Endometrial microvascular endothelial cells (primary cell): ENCODE data around the gene SCP2D1. TPM values are rescaled to one million over a fixed set of nuclear protein-coding genes. Genes with fewer than 3 reads are reported as not detected.

Experiments used
- in situ Hi-C: cut with HindIII; loops from 2 replicates; pipeline ENCODE4 v1.10.0; 2017; ENCODE audit warnings: low sequenced_read_pairs, low pct_unique_long_range_greater_than_20kb; ENCODE audit errors: inconsistent ontology term
- total RNA-seq: library from RNA; depleted of rRNA; stranded (reverse); fragments of >200 nt; gene quantifications from one replicate; pipeline ENCODE4 v1.2.3, GENCODE V29; 2015; ENCODE audit errors: inconsistent ontology term

SCP2D1 gene
- total RNA-seq, 1 donor from 2014 or later, result not detected

- in situ Hi-C loops, result no loop called here
Observed at GRCh38 chr20:18855882-18856281, 42.3 kb downstream of the SCP2D1 start.

- in situ Hi-C loops, result no loop called here
Observed at GRCh38 chr20:18856873-18857272, 43.3 kb downstream of the SCP2D1 start.

- in situ Hi-C loops, result no loop called here
Observed at GRCh38 chr20:18857640-18858039, 44.1 kb downstream of the SCP2D1 start.

GRCh38 chr20:18858816-18859215 is 45.2 kb downstream of the SCP2D1 start:
- in situ Hi-C loops, result no loop called here

Other genes with a start within 250 kb of the SCP2D1 start
- gene SMIM26, start 246.4 kb upstream of the SCP2D1 start, total RNA-seq, result 73.6 TPM
- gene DTD1, start 225.7 kb upstream of the SCP2D1 start, total RNA-seq, result 69.3 TPM